DOHH2 (cell line): ENCODE measurements around the gene NLE1.

Experiments used
- H3F3A ChIP-seq: fragments of 200-600 bp; sonication (generic), shearing (Covaris generic); 2 replicates; pipeline ENCODE4 v1.6.0; 2016; ENCODE audit warnings: antibody characterized with exemption, mild to moderate bottlenecking; ENCODE audit not compliant: control insufficient read depth, insufficient read depth
- H3K27ac ChIP-seq: fragments of 200-600 bp; sonication (generic); 2 replicates; pipeline ENCODE4 v1.5.1; 2014; ENCODE audit warnings: low read depth, mild to moderate bottlenecking, low read length, moderate library complexity
- H3K27me3 ChIP-seq: fragments of 200-600 bp; sonication (generic); 2 replicates; pipeline ENCODE4 v1.6.1; 2014; ENCODE audit warnings: mild to moderate bottlenecking, low read length, mixed read lengths; ENCODE audit not compliant: control insufficient read depth
- H3K36me3 ChIP-seq: fragments of 200-600 bp; sonication (generic); 2 replicates; pipeline ENCODE4 v1.6.1; 2014; ENCODE audit warnings: mild to moderate bottlenecking, low read length, moderate library complexity, mixed read lengths; ENCODE audit not compliant: control insufficient read depth
- H3K4me1 ChIP-seq: fragments of 200-600 bp; sonication (generic); 2 replicates; pipeline ENCODE4 v1.6.1; 2014; ENCODE audit warnings: mild to moderate bottlenecking, low read length, mixed read lengths; ENCODE audit not compliant: control insufficient read depth
- H3K4me2 ChIP-seq: fragments of 200-600 bp; sonication (generic); 2 replicates; pipeline ENCODE4 v1.6.0; 2014; ENCODE audit warnings: mild to moderate bottlenecking, low read length, moderate library complexity
- H3K4me3 ChIP-seq: fragments of 200-600 bp; sonication (generic); 2 replicates; pipeline ENCODE4 v1.5.1; 2014; ENCODE audit warnings: mild to moderate bottlenecking, low read length, mixed read lengths
- H3K79me2 ChIP-seq: fragments of 200-600 bp; sonication (generic); 2 replicates; pipeline ENCODE4 v1.6.1; 2014; ENCODE audit warnings: mild to moderate bottlenecking, low read length, mixed read lengths; ENCODE audit not compliant: control insufficient read depth
- H3K9me2 ChIP-seq: fragments of 200-600 bp; sonication (generic); replicated peaks from 2 replicates; pipeline ENCODE4 v1.6.1; 2014; ENCODE audit warnings: mild to moderate bottlenecking, low read length, mixed read lengths; ENCODE audit not compliant: control insufficient read depth
- H3K9me3 ChIP-seq: fragments of 200-600 bp; sonication (generic); 2 replicates; pipeline ENCODE4 v1.6.1; 2014; ENCODE audit warnings: antibody characterized with exemption, low read length, mixed read lengths; ENCODE audit not compliant: control insufficient read depth, insufficient read depth
- H4K20me1 ChIP-seq: fragments of 200-600 bp; sonication (generic); 2 replicates; pipeline ENCODE4 v1.6.0; 2014; ENCODE audit warnings: low read depth, mild to moderate bottlenecking, antibody characterized with exemption, low read length, moderate library complexity; ENCODE audit not compliant: control insufficient read depth, insufficient read depth
- EZH2phosphoT487 ChIP-seq: fragments of 200-600 bp; sonication (generic); IDR thresholded peaks from 2 replicates; pipeline ENCODE4 v1.6.1; 2017; ENCODE audit warnings: borderline replicate concordance, mild to moderate bottlenecking, antibody characterized with exemption, low read length, moderate library complexity, mixed read lengths
- TF ChIP-seq, protein P1 (sequence below): fragments of 200-600 bp; sonication (generic); IDR thresholded peaks from one replicate; pipeline ENCODE4 v1.5.1; 2014; ENCODE audit warnings: antibody characterized with exemption, mild to moderate bottlenecking, low read depth, low read length; ENCODE audit not compliant: poor library complexity, severe bottlenecking

The NLE1 gene

DNA sequence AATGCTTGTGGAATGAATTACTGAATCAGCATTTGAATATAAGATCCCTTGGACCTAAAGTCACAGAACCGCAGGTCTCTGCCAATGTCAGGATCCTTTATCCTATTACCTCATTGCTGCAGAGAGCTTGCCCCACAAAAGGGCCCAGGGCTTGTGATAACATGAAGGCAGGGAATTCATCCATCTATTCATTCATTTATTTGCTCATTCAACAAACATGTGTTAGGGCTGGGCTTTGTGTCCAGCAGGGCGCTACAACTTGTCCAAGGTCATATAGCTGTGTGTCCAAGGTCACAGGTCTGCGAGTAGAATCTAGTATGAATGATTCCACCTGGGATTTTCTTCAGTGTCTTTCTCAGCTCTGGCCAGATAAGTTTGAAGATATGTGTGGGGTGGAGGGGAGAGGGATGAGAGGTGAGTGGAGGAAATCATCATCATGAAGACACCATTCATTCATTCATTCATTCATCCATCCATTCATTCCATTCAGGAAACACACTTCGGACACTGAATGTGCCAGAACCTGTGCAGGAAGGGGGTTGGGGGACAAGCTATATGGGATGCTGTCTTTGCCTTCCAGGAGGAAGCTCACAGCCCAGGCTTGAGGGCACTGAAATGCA lies 4.2 kb upstream of the NLE1 start:
- H3K9me3 ChIP-seq: no peaks in the 10 kb centered on the region
- H3K27me3 ChIP-seq: no peaks in the 10 kb centered on the region
- H3F3A ChIP-seq: no peaks in the 10 kb centered on the region

DNA sequence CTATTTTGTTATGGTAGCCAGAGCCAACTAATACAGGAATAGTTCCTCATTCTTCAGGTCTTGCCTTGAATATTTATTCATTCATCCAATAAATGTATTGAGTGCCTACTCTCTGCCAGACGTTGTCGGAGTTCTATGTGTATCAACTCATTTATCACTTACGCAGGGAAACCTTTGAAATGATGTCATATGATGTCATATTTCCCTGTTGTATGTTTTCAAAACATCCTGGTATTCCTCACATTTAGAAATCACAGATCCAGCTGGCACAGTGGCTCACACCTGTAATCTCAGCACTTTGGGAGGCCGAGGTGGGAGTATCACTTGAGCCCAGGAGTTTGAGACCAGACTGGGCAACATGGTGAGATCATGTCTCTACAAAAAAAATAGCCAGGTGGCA lies 2.7 kb upstream of the NLE1 start:
- no peak overlapping the region for H3K27ac ChIP-seq
- H3K4me1 ChIP-seq: peaks cover 13% of the 10 kb centered on the region
- H3K4me2 ChIP-seq: no peak overlapping the region

More for the DNA sequence above, 4.2 kb upstream of the NLE1 start:
- peaks cover 7% of the 10 kb centered on the region; the same call in 1 of the 2 replicates for H3K4me1 ChIP-seq
- peaks cover 12% of the 10 kb centered on the region for H3K79me2 ChIP-seq
- no peaks in the 10 kb centered on the region for H3K9me2 ChIP-seq
- H3K4me2 ChIP-seq: no peak overlapping the region
- H3K36me3 ChIP-seq: peaks cover 5% of the 10 kb centered on the region; the same call in 1 of the 2 replicates
- TF ChIP-seq, protein P1, sequence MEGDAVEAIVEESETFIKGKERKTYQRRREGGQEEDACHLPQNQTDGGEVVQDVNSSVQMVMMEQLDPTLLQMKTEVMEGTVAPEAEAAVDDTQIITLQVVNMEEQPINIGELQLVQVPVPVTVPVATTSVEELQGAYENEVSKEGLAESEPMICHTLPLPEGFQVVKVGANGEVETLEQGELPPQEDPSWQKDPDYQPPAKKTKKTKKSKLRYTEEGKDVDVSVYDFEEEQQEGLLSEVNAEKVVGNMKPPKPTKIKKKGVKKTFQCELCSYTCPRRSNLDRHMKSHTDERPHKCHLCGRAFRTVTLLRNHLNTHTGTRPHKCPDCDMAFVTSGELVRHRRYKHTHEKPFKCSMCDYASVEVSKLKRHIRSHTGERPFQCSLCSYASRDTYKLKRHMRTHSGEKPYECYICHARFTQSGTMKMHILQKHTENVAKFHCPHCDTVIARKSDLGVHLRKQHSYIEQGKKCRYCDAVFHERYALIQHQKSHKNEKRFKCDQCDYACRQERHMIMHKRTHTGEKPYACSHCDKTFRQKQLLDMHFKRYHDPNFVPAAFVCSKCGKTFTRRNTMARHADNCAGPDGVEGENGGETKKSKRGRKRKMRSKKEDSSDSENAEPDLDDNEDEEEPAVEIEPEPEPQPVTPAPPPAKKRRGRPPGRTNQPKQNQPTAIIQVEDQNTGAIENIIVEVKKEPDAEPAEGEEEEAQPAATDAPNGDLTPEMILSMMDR: no peak
- TF ChIP-seq EZH2phosphoT487: no peak
- no peaks in the 10 kb centered on the region for H4K20me1 ChIP-seq
- H3K4me3 ChIP-seq: no peak overlapping the region
- H3K27ac ChIP-seq: no peak overlapping the region

DNA sequence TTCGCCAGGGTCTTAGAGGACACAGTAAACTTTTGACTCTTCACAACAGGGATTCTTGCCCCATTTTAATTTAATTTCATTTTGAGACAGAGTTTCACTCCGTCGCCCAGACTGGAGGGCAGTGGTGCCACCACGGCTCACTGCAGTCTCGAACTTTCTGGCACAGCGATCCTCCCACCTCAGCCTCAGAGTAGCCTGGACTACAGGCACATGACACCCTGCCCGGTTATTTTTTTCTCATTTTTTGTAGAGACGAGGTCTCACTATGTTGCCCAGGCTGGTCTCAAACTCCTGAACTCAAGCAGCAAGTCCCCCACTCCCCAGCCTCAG lies 329 bp upstream of the NLE1 start:
- peaks cover 37% of the 10 kb centered on the region for H3K36me3 ChIP-seq
- peak overlapping the region; percentile 100 for H3K4me3 ChIP-seq
- H4K20me1 ChIP-seq: no peaks in the 10 kb centered on the region
- no peak overlapping the region for H3K27ac ChIP-seq
- H3K4me1 ChIP-seq: peaks cover 13% of the 10 kb centered on the region
- H3K4me2 ChIP-seq: peak overlapping the region; percentile 92
- H3K27me3 ChIP-seq: no peaks in the 10 kb centered on the region
- no peaks in the 10 kb centered on the region for H3K9me3 ChIP-seq
- H3K9me2 ChIP-seq: no peaks in the 10 kb centered on the region
- peaks cover 41% of the 10 kb centered on the region for H3K79me2 ChIP-seq
- H3F3A ChIP-seq: no peaks in the 10 kb centered on the region
- TF ChIP-seq, protein P1: no peak

More for the DNA sequence above, 2.7 kb upstream of the NLE1 start:
- no peaks in the 10 kb centered on the region for H3K9me3 ChIP-seq
- peaks cover 27% of the 10 kb centered on the region for H3K79me2 ChIP-seq
- H3F3A ChIP-seq: no peaks in the 10 kb centered on the region
- peaks cover 14% of the 10 kb centered on the region for H3K36me3 ChIP-seq
- H3K9me2 ChIP-seq: no peaks in the 10 kb centered on the region
- no peak overlapping the region for H3K4me3 ChIP-seq
- TF ChIP-seq EZH2phosphoT487: no peak
- TF ChIP-seq, protein P1: no peak
- no peaks in the 10 kb centered on the region for H4K20me1 ChIP-seq
- no peaks in the 10 kb centered on the region for H3K27me3 ChIP-seq
